Smooth muscle cell (in vitro differentiated cells): ENCODE data around the gene WDR12. TPM values are rescaled to one million over a fixed set of nuclear protein-coding genes. Genes with fewer than 3 reads are reported as not detected.
A peak's percentile ranks its signal among the peaks of the same experiment; 100 is the strongest.

Source experiments
- DNase-seq: peaks from one replicate; lab custom pipeline; 2025; ENCODE audit not compliant: unreplicated experiment; lab: John Stamatoyannopoulos, UW
- H2AFZ ChIP-seq: fragments of 200-600 bp; sonication (generic); 2 replicates; pipeline ENCODE4 v1.6.0; 2016; ENCODE audit warnings: antibody characterized with exemption, low read depth, mild to moderate bottlenecking
- H3F3A ChIP-seq: fragments of 200-600 bp; sonication (generic); 2 replicates; pipeline ENCODE4 v1.6.0; 2017; ENCODE audit warnings: antibody characterized with exemption, low read depth
- H3K27ac ChIP-seq: fragments of 200-600 bp; sonication (generic); 2 replicates; pipeline ENCODE4 v1.5.1; 2016; ENCODE audit warnings: low read depth, mild to moderate bottlenecking
- H3K27me3 ChIP-seq: fragments of 200-600 bp; sonication (generic); 2 replicates; pipeline ENCODE4 v1.6.1; 2016; ENCODE audit warnings: low read depth, mild to moderate bottlenecking
- H3K36me3 ChIP-seq: fragments of 200-600 bp; sonication (generic); 2 replicates; pipeline ENCODE4 v1.5.1; 2016; ENCODE audit warnings: low read depth
- H3K4me1 ChIP-seq: fragments of 200-600 bp; sonication (generic); 2 replicates; pipeline ENCODE4 v1.5.1; 2016; ENCODE audit warnings: low read depth
- H3K4me2 ChIP-seq: fragments of 200-600 bp; sonication (generic); 2 replicates; pipeline ENCODE4 v1.6.0; 2016; ENCODE audit warnings: mild to moderate bottlenecking
- H3K4me3 ChIP-seq: fragments of 200-600 bp; sonication (generic); 2 replicates; pipeline ENCODE4 v1.5.1; 2016; ENCODE audit warnings: mild to moderate bottlenecking
- H3K79me2 ChIP-seq: fragments of 200-600 bp; sonication (generic); 2 replicates; pipeline ENCODE4 v1.6.0; 2016; ENCODE audit warnings: low read depth, mild to moderate bottlenecking
- H3K9ac ChIP-seq: fragments of 200-600 bp; sonication (generic); 2 replicates; pipeline ENCODE4 v1.6.0; 2016; ENCODE audit warnings: low read depth
- H3K9me3 ChIP-seq: fragments of 200-600 bp; sonication (generic); replicated peaks from 2 replicates; pipeline ENCODE4 v1.5.1; 2016; ENCODE audit warnings: low read depth
- H4K20me1 ChIP-seq: fragments of 200-600 bp; sonication (generic); 2 replicates; pipeline ENCODE4 v1.6.0; 2016; ENCODE audit warnings: low read depth
- CTCF ChIP-seq: fragments of 200-600 bp; sonication (generic); IDR thresholded peaks from 2 replicates; pipeline ENCODE4 v1.5.1; 2017; ENCODE audit warnings: borderline replicate concordance, mild to moderate bottlenecking, antibody characterized with exemption; ENCODE audit not compliant: insufficient read depth, poor library complexity, severe bottlenecking
- WGBS: methylation state at CpG from one replicate; pipeline ENCODE4 v1.1.7; 2016; ENCODE audit warnings: low lambda C conversion rate; 5-methylcytosine and 5-hydroxymethylcytosine counted together
- polyA plus RNA-seq: library from polyadenylated mRNA; unstranded; fragments of >200 nt; fragmentation: Nextera tagmentation; extraction: Ambion mirVana; gene quantifications from 2 replicates; pipeline ENCODE4 v1.2.1, GENCODE V29; 2016
- total RNA-seq: library from RNA; depleted of rRNA; stranded (reverse); fragments of >200 nt; gene quantifications from 2 replicates; pipeline ENCODE4 v1.2.3, GENCODE V29; 2014

WDR12 gene
- total and polyA plus RNA-seq, 2 experiments from 2014 or later: 5.0 to 36.3 TPM

DNA sequence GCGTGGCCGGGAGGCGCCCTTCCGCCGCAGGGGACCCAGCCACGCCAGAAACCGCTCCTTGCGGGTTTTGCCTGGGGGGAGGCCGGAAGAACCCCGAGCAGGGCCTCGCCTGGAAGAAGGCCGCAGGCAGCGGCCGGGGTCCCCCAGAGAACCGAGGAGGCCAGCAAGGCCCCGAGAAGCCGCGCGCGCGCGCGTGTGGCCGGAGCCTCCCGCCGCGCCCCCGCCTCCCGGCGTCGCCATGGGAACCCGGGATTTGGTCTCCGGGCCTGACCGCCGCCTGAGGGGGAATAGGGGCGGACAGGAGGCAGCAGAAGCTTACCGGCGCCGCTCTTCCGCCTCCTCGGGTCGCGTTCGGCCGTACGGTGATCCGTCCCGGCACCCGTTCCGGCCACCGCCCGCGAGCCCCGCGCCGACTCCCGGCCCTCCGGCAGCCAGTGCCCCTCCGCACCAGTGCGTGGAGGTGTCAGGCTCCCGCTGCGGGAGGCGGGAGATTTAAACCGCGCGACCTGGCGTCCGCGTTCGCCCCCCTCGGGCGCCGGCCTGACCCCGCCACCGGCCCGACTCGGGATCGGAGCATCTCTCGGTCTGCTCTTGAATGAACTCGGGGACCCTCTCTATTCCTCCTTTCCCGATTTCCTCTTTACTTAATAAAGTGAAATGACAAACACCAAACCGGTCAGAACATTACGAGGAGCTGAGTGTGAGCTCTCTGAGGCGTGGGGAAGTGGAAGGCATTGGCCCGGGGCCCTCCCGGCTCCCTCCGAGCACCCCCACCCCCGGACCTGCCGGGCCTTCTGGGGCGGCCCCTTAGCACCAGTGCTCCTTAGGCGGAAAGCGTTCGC lies 40.0 kb downstream of the WDR12 start, which contains the start of gene ICA1L:
ICA1L (minus strand) TSS at position 467 of the 842 bp plus-strand sequence. CDS start 42,757 bp downstream, outside the sequence.
- H3K4me2 ChIP-seq: peak within 1 kb of the TSS; percentile 94
- H3K4me3 ChIP-seq: peak within 1 kb of the TSS; percentile 74
- no peaks in the 10 kb centered on the region for H3K27me3 ChIP-seq
- WGBS: under 1% methylated on average over 73 of the region's 93 CpGs
- H3K9ac ChIP-seq: peak within 1 kb of the TSS; percentile 85
- no peaks in the 10 kb centered on the region for H3K9me3 ChIP-seq
- DNase-seq: peak; percentile 72
- no peaks in the 10 kb centered on the region for H4K20me1 ChIP-seq
- no peak for TF ChIP-seq CTCF
- H3K36me3 ChIP-seq: no peaks in the 10 kb centered on the region
- H3K79me2 ChIP-seq: no peaks in the 10 kb centered on the region
- H3K27ac ChIP-seq: peak within 1 kb of the TSS; percentile 60
- no peaks in the 10 kb centered on the region for H3F3A ChIP-seq
- peak within 1 kb of the TSS; percentile 93 for H2AFZ ChIP-seq
- H3K4me1 ChIP-seq: peaks cover 4% of the 10 kb centered on the region

- Histone ChIP-seq H3F3A (no peaks in the 10 kb centered on the region), H3K27ac (peak overlapping the region; percentile 60), H3K36me3 (no peaks in the 10 kb centered on the region), H2AFZ (peak overlapping the region; percentile 93), H3K9me3 (no peaks in the 10 kb centered on the region), H4K20me1 (no peaks in the 10 kb centered on the region), H3K27me3 (no peaks in the 10 kb centered on the region), H3K4me3 (peak overlapping the region; percentile 74), H3K4me1 (peaks cover 4% of the 10 kb centered on the region), H3K9ac (peak overlapping the region; percentile 85), H3K4me2 (peak overlapping the region; percentile 94), H3K79me2 (no peaks in the 10 kb centered on the region)
- TF ChIP-seq CTCF: peak; percentile 45
- 11% methylated on average over 37 of the region's 37 CpGs for WGBS
- DNase-seq: peak; percentile 33
Observed at GRCh38 chr2:202870431-202871299, 40.8 kb downstream of the WDR12 start.

DNA sequence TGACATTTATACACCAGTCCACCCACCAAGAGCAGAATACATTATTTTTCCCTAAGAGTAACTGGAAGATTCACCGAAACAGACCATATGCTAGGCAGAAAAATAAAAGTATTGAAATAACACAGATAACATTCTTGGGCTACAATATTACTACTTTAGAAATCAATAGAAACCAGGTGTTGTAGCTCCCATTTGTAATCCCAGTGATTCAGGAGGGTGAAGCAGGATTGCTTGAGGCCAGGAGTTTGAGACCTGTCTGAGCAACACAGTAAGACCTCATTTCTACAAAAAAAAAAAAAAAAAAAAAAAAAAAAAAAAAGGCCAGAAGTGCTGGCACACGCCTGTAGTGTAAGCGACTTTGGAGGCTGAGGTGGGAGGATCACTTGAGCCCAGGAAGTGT lies 49.5 kb downstream of the WDR12 start:
- 99% methylated on average over 3 of the region's 3 CpGs for WGBS
- H3K27me3 ChIP-seq: no peaks in the 10 kb centered on the region
- no peak overlapping the region for H3K9ac ChIP-seq
- no peak for DNase-seq
- no peaks in the 10 kb centered on the region for H3F3A ChIP-seq
- H3K79me2 ChIP-seq: no peaks in the 10 kb centered on the region
- no peaks in the 10 kb centered on the region for H4K20me1 ChIP-seq
- H3K27ac ChIP-seq: no peak overlapping the region
- no peaks in the 10 kb centered on the region for H3K4me1 ChIP-seq
- no peak overlapping the region for H3K4me3 ChIP-seq
- TF ChIP-seq CTCF: no peak
- H3K36me3 ChIP-seq: no peaks in the 10 kb centered on the region
- H3K4me2 ChIP-seq: no peak overlapping the region
- no peaks in the 10 kb centered on the region for H3K9me3 ChIP-seq
- H2AFZ ChIP-seq: no peak overlapping the region
